ENCODE results near the gene ZNF555.
A peak's percentile ranks its signal among the peaks of the same experiment; 100 is the strongest.

Gene ZNF555

DNA sequence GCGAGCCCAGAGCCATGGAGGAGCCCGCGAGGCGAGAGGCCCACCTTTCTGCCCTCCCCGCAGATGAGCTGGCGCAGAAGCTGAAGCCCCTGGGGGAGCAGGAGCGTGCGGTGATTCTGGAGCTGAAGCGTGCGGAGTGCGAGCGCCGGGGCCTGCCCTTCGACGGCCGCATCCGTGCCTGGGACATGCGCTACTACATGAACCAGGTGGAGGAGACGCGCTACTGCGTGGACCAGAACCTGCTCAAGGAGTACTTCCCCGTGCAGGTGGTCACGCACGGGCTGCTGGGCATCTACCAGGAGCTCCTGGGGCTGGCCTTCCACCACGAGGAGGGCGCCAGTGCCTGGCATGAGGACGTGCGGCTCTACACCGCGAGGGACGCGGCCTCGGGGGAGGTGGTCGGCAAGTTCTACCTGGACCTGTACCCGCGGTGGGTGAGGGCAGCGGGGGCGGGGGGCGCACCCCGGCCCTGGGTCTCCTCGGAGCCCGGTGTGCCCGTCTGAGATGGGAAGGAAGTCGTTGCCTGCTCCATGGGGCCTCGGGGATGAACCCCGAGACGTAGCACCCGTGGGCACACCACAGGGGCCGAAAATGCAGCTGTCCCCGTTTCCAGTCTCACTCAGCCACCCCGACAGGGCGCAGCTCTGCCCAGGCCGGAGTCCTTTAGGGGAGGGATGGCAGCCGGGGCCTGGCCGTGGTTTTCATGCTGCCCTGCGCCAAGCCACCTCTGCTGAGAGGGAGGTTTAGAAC lies 33.7 kb upstream of the ZNF555 start:
- no peaks in the 10 kb centered on the region for H3K27me3 ChIP-seq (ENCODE audit: insufficient read depth, poor library complexity, severe bottlenecking)
- ATAC-seq (ENCODE audit: low read depth) = no peak
- DNase-seq (ENCODE audit: low spot score) = no peak
- TF ChIP-seq, protein P1, sequence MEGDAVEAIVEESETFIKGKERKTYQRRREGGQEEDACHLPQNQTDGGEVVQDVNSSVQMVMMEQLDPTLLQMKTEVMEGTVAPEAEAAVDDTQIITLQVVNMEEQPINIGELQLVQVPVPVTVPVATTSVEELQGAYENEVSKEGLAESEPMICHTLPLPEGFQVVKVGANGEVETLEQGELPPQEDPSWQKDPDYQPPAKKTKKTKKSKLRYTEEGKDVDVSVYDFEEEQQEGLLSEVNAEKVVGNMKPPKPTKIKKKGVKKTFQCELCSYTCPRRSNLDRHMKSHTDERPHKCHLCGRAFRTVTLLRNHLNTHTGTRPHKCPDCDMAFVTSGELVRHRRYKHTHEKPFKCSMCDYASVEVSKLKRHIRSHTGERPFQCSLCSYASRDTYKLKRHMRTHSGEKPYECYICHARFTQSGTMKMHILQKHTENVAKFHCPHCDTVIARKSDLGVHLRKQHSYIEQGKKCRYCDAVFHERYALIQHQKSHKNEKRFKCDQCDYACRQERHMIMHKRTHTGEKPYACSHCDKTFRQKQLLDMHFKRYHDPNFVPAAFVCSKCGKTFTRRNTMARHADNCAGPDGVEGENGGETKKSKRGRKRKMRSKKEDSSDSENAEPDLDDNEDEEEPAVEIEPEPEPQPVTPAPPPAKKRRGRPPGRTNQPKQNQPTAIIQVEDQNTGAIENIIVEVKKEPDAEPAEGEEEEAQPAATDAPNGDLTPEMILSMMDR (IDR thresholded peaks at IDR 0.05; ENCODE audit: poor library complexity, severe bottlenecking) = no peak
- no peak overlapping the region for H3K4me3 ChIP-seq (ENCODE audit: severe bottlenecking)
- no peaks in the 10 kb centered on the region for H3K4me1 ChIP-seq (ENCODE audit: insufficient read depth, poor library complexity, severe bottlenecking)
- peaks cover 35% of the 10 kb centered on the region for H3K36me3 ChIP-seq (ENCODE audit: low read depth)
- H3K9me3 ChIP-seq (ENCODE audit: severe bottlenecking) = no peaks in the 10 kb centered on the region
- no peak overlapping the region for H3K27ac ChIP-seq (ENCODE audit: poor library complexity, severe bottlenecking)

DNA sequence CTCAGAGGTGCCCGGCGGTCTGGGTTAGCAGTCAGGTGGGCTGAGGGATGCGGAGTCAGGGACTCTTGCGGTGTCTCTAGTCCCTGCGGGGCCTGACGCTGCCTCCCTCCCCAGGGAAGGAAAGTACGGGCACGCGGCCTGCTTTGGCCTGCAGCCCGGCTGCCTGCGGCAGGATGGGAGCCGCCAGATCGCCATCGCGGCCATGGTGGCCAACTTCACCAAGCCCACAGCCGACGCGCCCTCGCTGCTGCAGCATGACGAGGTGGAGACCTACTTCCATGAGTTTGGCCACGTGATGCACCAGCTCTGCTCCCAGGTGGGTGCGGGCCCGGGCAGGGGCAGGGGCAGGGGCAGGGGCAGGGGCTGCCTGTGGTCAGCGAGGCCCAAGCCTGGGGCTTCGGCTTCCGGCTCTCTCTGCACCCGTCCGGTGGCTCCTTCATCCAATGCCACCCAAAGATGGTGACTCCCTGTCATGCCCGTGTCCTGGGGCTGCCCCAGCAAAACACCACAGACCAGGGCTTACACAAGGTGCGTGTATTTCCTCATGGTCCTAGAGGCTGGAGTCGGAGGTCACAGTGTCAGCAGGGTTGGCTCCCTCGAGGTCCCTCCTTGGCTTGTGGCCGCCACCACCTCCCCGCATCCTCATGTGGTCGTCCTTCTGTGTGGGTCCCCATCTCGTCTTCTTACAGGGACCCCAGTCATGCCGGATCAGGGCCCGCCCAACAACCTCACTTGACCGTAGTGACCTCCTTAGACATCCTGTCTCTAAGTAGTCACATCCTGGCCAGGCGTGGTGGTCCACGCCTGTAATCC lies 32.9 kb upstream of the ZNF555 start:
- Histone ChIP-seq H3K27me3 (ENCODE audit: insufficient read depth, poor library complexity, severe bottlenecking) (no peaks in the 10 kb centered on the region), H3K36me3 (ENCODE audit: low read depth) (peaks cover 29% of the 10 kb centered on the region), H3K4me3 (ENCODE audit: severe bottlenecking) (no peak overlapping the region), H3K9me3 (ENCODE audit: severe bottlenecking) (no peaks in the 10 kb centered on the region), H3K27ac (ENCODE audit: poor library complexity, severe bottlenecking) (no peak overlapping the region), H3K4me1 (ENCODE audit: insufficient read depth, poor library complexity, severe bottlenecking) (no peaks in the 10 kb centered on the region)
- no peak for DNase-seq (ENCODE audit: low spot score)
- ATAC-seq (ENCODE audit: low read depth) = no peak
- TF ChIP-seq, protein P1 (IDR thresholded peaks at IDR 0.05; ENCODE audit: poor library complexity, severe bottlenecking) = no peak

DNA sequence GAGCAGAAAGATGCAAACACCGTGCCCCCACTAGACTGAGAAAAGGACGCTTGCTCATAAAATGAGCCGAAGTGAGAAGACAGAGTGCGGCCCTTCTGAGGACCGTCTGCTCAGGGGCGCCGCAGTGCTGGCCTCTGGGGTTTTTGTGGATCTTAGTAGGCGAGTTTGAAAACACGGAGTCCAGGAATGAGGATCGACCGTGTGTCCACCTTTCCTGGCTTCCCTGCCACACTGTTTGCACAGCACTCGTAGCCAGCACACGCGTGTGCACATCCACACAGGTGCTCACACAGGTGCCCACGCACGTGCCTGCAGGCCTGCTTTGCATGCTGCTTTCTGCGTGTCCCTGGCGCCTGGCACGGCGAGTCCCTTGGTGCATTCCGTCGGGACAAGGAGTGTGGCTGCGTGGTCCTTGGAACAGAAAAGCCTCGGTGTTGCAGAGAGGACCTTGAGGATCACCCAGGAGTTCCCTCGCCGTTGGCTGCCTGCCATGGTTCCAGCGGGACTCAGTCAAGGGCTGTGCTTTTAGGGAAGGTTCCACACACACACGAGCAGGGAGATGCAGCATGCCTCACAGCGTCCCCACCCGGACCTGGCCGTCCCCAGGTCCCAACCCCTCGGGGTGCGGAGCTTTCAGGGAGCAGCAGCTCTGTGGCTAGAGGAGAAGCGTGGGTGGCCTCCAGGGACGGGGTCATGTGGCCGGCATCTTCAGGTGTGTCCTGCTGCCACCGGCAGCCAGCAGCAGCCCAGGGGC lies 31.7 kb upstream of the ZNF555 start:
- Histone ChIP-seq H3K27ac (ENCODE audit: poor library complexity, severe bottlenecking) (no peak overlapping the region), H3K4me3 (ENCODE audit: severe bottlenecking) (no peak overlapping the region), H3K36me3 (ENCODE audit: low read depth) (peaks cover 29% of the 10 kb centered on the region), H3K4me1 (ENCODE audit: insufficient read depth, poor library complexity, severe bottlenecking) (no peaks in the 10 kb centered on the region), H3K27me3 (ENCODE audit: insufficient read depth, poor library complexity, severe bottlenecking) (no peaks in the 10 kb centered on the region), H3K9me3 (ENCODE audit: severe bottlenecking) (no peaks in the 10 kb centered on the region)
- DNase-seq (ENCODE audit: low spot score) (peak; percentile 58), ATAC-seq (ENCODE audit: low read depth) (no peak)
- TF ChIP-seq, protein P1 (IDR thresholded peaks at IDR 0.05; ENCODE audit: poor library complexity, severe bottlenecking) = no peak

DNA sequence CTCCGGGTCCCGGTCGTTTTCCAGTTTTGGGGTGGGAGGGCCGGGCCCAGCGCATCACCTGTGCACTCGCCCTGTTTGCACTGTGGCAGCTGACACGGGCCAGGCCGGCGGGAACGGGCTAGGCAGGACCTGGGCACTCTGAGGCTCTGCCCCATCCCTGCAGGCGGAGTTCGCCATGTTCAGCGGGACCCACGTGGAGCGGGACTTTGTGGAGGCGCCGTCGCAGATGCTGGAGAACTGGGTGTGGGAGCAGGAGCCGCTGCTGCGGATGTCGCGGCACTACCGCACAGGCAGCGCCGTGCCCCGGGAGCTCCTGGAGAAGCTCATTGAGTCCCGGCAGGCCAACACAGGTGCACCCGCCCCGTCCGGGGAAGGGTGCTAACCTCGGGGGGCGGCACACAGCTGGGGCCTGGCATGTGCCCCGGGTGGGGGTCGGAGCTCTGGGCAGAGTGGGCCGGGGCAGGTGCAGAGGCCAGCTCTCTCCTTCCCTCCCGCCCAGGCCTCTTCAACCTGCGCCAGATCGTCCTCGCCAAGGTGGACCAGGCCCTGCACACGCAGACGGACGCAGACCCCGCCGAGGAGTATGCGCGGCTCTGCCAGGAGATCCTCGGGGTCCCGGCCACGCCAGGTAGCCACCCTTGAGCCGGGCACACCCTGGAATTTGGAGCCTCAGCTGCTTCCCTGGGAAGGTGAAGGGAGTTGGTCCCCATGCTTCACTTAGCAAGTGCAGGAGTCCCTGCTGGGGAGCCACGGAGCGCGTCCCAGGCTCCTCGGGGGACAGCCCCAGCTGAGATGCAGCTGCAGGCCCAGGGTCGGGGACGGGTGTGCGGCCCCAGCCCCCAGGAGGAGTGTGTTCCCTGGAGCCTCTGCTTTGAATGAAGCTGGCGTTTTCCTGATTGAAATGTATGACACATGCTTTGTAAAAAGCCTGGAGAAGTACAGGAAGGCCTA lies 30.9 kb upstream of the ZNF555 start:
- no peak for ATAC-seq (ENCODE audit: low read depth)
- no peak overlapping the region for H3K27ac ChIP-seq (ENCODE audit: poor library complexity, severe bottlenecking)
- no peaks in the 10 kb centered on the region for H3K27me3 ChIP-seq (ENCODE audit: insufficient read depth, poor library complexity, severe bottlenecking)
- no peaks in the 10 kb centered on the region for H3K4me1 ChIP-seq (ENCODE audit: insufficient read depth, poor library complexity, severe bottlenecking)
- TF ChIP-seq, protein P1 (IDR thresholded peaks at IDR 0.05; ENCODE audit: poor library complexity, severe bottlenecking) = no peak
- H3K36me3 ChIP-seq (ENCODE audit: low read depth) = peaks cover 23% of the 10 kb centered on the region
- H3K9me3 ChIP-seq (ENCODE audit: severe bottlenecking) = no peaks in the 10 kb centered on the region
- no peak overlapping the region for H3K4me3 ChIP-seq (ENCODE audit: severe bottlenecking)
- peak; percentile 47 for DNase-seq (ENCODE audit: low spot score)
